WERI-Rb-1 (cell line): ENCODE measurements around the gene NCOA7.

ENCODE experiments used
- DNase-seq: peaks from one replicate; pipeline ENCODE4 v3.0.0-alpha.2; 2020
- H3K27ac ChIP-seq: fragments of 250-450 bp; sonication (Bioruptor Pico); 2 replicates; pipeline ENCODE4 v1.5.1; 2020; ENCODE audit warnings: mild to moderate bottlenecking, moderate library complexity
- H3K27me3 ChIP-seq: fragments of 250-450 bp; sonication (Bioruptor Pico); 2 replicates; pipeline ENCODE4 v1.5.1; 2021; ENCODE audit warnings: mild to moderate bottlenecking, low read depth, moderate library complexity; ENCODE audit not compliant: insufficient read depth, severe bottlenecking
- H3K36me3 ChIP-seq: fragments of 250-450 bp; sonication (Bioruptor Pico); 2 replicates; pipeline ENCODE4 v1.5.1; 2020; ENCODE audit warnings: mild to moderate bottlenecking, moderate library complexity
- H3K4me3 ChIP-seq: 2 replicates; pipeline ENCODE4 v1.5.1; 2011; ENCODE audit warnings: low read depth, mild to moderate bottlenecking, control low read depth, low read length
- H3K9me3 ChIP-seq: fragments of 250-450 bp; sonication (Bioruptor Pico); 2 replicates; pipeline ENCODE4 v1.5.1; 2021; ENCODE audit warnings: mild to moderate bottlenecking, moderate library complexity; ENCODE audit not compliant: severe bottlenecking
- TF ChIP-seq, protein P1 (sequence below): IDR thresholded peaks from 2 replicates; pipeline ENCODE4 v1.5.1; 2011; ENCODE audit warnings: low read depth, mild to moderate bottlenecking, control low read depth, inconsistent platforms, low read length

NCOA7 gene

DNA sequence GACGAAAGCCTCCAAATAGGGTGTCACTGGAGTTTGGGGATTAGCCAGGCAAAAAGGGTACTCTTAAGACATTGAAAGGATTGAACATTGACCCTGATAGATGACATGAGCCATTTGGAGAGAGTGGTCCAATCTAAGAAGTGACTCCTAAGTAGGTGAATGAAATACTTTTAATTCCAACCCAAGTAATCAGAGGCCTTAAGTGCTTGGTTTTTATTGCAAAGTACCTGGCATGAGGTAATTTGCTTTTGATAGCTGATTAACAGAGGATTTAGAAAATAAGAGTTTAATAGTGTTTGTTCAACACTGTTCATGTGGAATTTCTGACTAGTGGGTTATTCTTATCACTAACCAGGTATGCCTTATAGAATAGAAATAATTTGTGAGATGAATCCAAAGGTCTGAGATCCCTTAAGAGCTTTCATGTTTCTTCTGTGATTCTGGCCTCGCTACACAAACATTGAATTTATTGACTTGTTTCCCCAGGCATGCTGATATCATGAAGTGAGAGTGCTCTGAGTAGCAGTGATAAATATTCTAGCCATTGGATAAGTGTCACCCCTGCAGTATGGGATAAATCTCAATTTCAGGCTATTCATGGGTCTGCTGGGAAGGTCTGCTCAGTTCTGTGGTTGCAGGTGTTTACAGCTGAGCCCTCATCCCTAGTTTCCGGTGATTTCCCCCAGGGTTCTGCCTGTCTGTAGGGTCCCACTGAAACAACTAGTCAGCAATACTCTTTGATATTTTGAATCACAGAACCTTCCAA lies 6.5 kb downstream of the NCOA7 start:
- Histone ChIP-seq H3K36me3 (no peaks in the 10 kb centered on the region), H3K27me3 (no peaks in the 10 kb centered on the region), H3K4me3 (no peak overlapping the region), H3K9me3 (no peaks in the 10 kb centered on the region), H3K27ac (no peak overlapping the region)
- TF ChIP-seq, protein P1, sequence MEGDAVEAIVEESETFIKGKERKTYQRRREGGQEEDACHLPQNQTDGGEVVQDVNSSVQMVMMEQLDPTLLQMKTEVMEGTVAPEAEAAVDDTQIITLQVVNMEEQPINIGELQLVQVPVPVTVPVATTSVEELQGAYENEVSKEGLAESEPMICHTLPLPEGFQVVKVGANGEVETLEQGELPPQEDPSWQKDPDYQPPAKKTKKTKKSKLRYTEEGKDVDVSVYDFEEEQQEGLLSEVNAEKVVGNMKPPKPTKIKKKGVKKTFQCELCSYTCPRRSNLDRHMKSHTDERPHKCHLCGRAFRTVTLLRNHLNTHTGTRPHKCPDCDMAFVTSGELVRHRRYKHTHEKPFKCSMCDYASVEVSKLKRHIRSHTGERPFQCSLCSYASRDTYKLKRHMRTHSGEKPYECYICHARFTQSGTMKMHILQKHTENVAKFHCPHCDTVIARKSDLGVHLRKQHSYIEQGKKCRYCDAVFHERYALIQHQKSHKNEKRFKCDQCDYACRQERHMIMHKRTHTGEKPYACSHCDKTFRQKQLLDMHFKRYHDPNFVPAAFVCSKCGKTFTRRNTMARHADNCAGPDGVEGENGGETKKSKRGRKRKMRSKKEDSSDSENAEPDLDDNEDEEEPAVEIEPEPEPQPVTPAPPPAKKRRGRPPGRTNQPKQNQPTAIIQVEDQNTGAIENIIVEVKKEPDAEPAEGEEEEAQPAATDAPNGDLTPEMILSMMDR = no peak
- no peak for DNase-seq

DNA sequence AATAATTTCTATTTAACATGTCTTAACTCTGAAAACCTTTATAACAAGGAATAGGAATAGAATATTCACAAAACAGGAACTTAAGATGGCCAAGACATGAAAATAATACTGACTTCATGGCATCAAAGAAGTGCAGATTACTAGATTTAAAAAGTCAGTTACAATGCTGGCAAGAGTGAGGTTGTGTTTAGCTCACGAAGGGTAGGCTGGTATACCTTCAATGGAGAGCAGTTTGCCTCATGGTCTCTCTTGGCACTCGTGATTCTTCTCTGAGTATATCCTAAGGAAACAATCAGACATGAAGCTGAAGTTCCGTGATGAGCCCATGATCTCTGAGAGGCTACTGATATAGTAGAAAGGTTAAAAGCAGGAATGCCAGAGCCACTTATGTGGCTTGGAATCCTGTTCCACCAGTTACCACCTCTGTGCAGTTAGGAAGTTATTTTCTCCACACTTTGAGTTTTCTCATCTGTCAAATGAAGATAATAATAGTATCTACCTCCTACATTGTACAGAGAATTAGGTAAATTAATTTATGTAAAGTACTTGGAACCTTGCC lies 7.2 kb downstream of the NCOA7 start:
- no peak overlapping the region for H3K27ac ChIP-seq
- H3K4me3 ChIP-seq = no peak overlapping the region
- no peaks in the 10 kb centered on the region for H3K27me3 ChIP-seq
- no peak for DNase-seq
- no peaks in the 10 kb centered on the region for H3K36me3 ChIP-seq
- TF ChIP-seq, protein P1 = no peak
- no peaks in the 10 kb centered on the region for H3K9me3 ChIP-seq

DNA sequence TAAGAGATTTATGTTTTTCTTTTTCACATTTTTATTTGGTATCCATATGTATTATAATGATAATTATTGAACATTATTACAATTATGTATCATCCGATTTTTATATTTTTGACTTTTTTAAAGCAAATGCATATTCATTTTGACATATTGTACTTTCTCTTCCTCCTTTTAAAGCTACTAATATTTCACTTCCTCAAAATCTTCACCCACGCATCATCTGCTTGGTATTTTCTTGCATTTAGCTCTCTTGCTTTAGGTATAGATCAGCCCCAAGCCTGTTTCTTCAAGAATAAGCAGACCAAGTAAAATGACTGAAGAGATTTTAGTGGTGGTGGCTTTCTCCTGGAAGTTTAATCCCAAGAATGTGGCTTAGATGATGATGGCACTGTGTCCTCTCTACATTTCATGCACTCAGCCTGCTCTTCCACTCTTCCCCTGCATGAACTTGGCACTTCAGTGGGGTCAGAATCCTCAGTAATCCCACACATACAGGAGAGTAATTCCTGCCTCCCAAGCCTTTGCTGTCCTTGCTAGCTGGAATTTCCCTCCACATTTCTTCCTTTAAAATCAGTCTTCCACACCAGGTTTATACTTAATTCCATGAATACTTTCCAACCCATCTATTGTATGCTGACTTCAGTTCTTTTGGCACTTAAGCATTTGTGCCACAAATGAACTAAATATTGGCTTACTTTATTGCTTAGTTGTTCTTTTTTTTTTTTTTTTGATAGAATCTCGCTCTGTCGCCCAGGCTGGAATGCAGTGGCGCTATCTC lies 8.2 kb downstream of the NCOA7 start:
- Histone ChIP-seq H3K36me3 (no peaks in the 10 kb centered on the region), H3K4me3 (no peak overlapping the region), H3K27ac (no peak overlapping the region), H3K27me3 (no peaks in the 10 kb centered on the region), H3K9me3 (no peaks in the 10 kb centered on the region)
- TF ChIP-seq, protein P1 = no peak
- DNase-seq = no peak

DNA sequence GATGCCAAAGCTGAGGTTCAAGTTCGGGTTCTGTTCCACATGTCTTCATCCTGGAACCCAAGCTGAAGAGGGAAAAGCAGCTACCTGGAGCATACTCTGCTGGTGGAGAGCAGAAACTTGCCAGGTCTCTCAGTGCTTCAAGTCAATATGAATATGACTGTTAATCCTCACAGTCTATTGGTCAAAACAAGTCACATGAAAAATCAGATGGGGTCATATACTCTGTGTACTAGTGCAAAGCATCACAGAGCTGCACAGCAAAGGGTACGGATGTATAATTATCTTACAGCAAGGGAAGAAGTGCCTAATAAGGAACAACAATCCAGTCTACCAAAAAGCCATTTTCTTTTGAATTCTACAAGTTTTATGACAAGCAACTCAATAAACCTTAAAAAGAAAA lies 11.6 kb downstream of the NCOA7 start:
- Histone ChIP-seq H3K9me3 (no peaks in the 10 kb centered on the region), H3K4me3 (no peak overlapping the region), H3K27ac (no peak overlapping the region), H3K27me3 (no peaks in the 10 kb centered on the region), H3K36me3 (no peaks in the 10 kb centered on the region)
- TF ChIP-seq, protein P1 = no peak
- no peak for DNase-seq

DNA sequence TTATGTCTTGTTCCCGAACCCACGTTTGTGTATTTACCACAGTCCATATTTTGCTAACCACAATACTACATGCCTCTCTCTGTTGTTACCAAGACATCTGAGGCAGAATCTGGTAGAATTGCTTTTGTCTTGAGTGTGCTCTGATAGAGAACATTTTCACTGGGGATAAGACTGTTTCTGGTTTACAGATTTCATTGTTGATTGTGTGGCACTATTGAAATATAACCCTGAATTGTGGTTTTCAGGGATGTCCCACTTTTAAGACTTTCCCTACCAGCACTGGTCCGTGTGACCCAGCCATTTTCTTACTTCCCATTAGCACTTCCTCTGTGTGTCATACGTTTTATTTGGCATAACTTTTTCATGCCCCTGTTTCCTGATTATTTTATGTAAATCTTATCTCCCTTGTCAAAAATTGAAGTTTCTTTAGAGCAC lies 12.2 kb downstream of the NCOA7 start:
- no peak overlapping the region for H3K4me3 ChIP-seq
- DNase-seq = no peak

More for the DNA sequence above, 12.2 kb downstream of the NCOA7 start:
- TF ChIP-seq, protein P1 = no peak
- Histone ChIP-seq H3K9me3 (no peaks in the 10 kb centered on the region), H3K27me3 (no peaks in the 10 kb centered on the region), H3K27ac (no peak overlapping the region), H3K36me3 (no peaks in the 10 kb centered on the region)
